HG02642 (cell line): ENCODE results near the gene HSPA2.

Experiments used
- ATAC-seq: cut with Tn5 transposase; IDR thresholded peaks from one replicate; pipeline ENCODE4 v1.9.1; 2021; ENCODE audit warnings: mild to moderate bottlenecking; ENCODE audit not compliant: unreplicated experiment, poor library complexity

The HSPA2 gene

GRCh38 chr14:64540208-64541202 is at the start of gene HSPA2:
HSPA2 (plus strand) TSS chr14:64540741; CDS start chr14:64540850, 109 bp downstream.
- peak; percentile 95 for ATAC-seq

DNA sequence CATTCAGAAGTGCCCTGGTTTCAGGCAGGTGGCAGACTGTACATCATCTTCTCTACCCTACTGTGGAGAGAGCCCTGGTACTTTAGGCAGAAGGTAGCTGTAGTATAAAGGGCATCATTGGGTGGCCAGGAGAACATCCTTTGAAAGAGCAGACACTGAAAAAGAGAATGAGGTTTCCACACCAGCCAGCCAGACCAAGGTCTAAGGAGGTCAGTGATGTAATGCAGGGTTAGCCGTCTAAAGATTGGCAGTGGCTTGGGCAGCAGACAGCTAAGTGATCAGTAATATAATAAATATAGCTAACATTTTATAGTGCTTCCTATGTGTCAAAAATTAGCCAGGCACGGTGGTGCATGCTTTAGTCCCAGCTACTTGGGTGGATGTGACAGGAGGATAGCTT is 48.9 kb upstream of the HSPA2 start:
- ATAC-seq, result no peak

- ATAC-seq, result no peak
Observed at GRCh38 chr14:64493455-64493854, 47.1 kb upstream of the HSPA2 start.

GRCh38 chr14:64495252-64495651 is 45.3 kb upstream of the HSPA2 start:
- ATAC-seq, result no peak

- ATAC-seq, result no peak
Observed at GRCh38 chr14:64496764-64497163, 43.8 kb upstream of the HSPA2 start.

DNA sequence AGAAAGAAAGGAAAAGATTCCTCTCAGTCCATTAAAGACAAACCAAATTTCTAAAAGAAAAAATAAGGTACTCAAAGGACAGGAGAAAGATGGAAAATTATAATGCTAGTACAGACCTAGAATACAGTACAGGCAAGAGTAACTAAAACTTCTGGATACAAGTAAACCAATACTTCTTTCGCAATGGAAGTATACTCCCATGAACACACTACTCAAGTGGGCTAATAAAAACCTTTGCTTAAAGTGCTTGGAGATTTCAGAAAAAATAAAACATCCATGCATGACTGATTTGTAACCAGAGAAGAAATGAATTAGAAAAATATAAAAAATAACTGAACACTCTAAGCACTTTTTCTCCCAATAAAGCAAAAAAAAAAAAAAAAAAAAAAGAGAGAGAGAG is 40.5 kb upstream of the HSPA2 start:
- no peak for ATAC-seq

- no peak for ATAC-seq
Observed at GRCh38 chr14:64501411-64502171, 39.0 kb upstream of the HSPA2 start.

GRCh38 chr14:64502456-64502855 is 38.1 kb upstream of the HSPA2 start:
- ATAC-seq, result no peak

DNA sequence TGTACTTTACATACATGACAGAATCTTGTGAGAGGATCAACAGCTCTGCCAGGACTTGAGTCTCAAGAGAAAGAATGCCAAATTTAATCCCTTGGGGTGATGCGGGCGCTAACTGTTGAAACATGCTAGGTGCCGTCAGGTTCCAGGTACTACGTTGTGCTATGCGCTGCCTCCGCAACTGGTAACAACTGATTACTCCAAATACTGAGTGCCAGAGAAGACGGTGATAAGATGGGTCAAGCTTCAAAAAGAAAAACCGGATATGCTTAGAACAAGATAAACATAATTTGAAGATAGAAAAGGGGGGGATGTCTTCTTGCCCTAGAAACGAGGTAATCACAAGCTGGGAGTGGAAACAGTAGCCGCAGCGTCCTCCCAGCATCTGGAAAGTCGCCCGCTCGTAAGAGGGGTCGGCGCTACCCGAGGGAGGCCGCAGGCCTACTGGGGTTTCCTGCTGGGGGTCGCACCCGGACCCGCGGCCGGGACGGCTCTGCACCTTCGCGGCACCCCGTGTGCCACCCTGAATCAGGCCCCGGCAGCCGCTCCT is 37.6 kb upstream of the HSPA2 start:
- ATAC-seq, result no peak

- peak; percentile 68 for ATAC-seq
Observed at GRCh38 chr14:64503434-64504309, 36.9 kb upstream of the HSPA2 start, which contains the start of gene ZBTB25. ZBTB25 (minus strand) TSS chr14:64503838; CDS start chr14:64490533, 13,305 bp downstream.

DNA sequence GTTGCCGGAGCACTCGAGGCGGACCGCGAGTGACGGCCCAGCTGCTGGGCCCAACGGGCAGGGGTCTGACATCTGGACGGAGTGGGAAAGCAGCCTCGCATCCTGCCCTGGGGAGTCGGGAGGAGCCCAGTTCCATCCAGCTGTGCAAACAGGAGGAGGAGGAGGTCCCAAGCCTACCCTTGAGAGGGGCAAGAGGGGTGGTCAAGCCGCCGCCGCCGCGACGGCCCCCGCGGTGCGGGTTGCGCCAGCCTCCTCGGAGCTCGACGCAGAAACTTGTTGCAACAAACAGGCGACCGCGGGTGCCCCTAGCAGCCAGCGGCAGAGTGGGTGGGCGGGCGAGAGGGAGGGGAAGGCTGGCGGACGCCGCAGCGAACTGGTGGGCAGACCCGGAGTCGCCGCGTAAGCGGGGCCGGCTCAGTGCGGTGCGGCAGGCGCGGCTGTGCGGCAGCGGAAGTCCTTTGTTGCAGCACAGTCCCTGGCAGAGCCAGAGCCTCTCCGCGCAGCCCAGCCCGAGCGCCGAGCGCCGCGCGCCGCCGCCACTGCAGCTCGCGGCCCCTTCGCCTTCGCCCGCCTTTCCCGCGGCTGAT is 36.1 kb upstream of the HSPA2 start, which contains the start of gene ZBTB1:
Gene ZBTB1, plus strand, starts transcription at position 461 of the 587 bp plus-strand sequence. CDS start 16,735 bp downstream, outside the sequence.
- ATAC-seq, result peak; percentile 33

GRCh38 chr14:64504897-64505794 is 35.4 kb upstream of the HSPA2 start:
- ATAC-seq, result peak; percentile 29

DNA sequence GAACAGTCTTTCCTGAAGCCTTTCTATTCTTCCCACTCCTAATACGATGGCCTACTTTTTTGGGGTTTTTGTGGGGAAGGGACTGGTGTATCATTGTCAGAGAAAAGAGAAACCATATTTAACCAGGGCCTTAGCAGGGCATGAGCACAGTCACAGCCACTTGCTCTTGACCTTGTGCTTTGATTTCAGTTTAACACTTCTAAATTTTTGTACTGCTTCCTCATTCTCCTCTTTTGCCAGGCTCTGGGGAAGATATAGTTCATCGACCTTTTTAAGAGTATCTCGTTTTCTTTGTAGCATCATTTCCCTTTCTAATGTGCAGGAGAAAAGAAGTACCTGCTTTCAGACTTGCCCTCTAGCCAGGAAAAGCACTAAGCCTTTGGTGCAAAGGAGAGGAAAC is 33.8 kb upstream of the HSPA2 start:
- ATAC-seq, result no peak

- no peak for ATAC-seq
Observed at GRCh38 chr14:64507376-64508156, 33.0 kb upstream of the HSPA2 start.

- ATAC-seq, result no peak
Observed at GRCh38 chr14:64508215-64508776, 32.2 kb upstream of the HSPA2 start.

- no peak for ATAC-seq
Observed at GRCh38 chr14:64509036-64509435, 31.5 kb upstream of the HSPA2 start.
